ENCODE results near the gene SHD. TPM values are rescaled to one million over a fixed set of nuclear protein-coding genes. Genes with fewer than 3 reads are reported as not detected.
"Not testable (repeated sequence)": the region's sequence is repeated elsewhere in the genome, so short reads cannot be mapped to it uniquely, and the experiment has no call there.

SHD gene
- total and polyA plus RNA-seq, 7 donors = 18.8 to 84.7 (median 68.0) TPM; not detected in 4

DNA sequence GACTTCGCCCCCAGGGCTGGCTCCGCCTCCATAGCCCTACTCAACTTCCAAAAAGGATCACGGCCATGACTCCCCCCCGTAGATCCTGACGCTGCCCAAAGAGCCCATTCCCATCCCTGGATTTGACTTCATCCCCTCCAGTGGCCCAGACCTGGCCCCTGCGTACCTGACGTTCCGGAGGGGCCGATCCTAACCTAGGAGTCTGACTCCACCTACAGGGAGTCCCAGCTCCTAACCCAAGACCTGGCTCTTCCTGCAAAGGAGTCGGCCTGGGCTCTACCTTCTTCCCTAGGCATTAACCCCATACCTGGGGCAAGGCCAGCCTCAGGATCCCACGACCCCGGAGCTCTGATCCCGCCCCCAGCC, 48.8 kb downstream of the SHD start:
- no peaks in the 10 kb centered on the region for H3K9me3 ChIP-seq
- intact Hi-C loops (cut with DNase I) = loop anchor here (5.0 kb wide), 2 partner anchors 74 to 81 kb away; partner anchors contain the start of genes CHAF1A, SH3GL1 and YJU2
- peaks cover 6 to 38% (median 13%) of the 10 kb centered on the region in 3 donors for H3K27me3 ChIP-seq
- no peaks in the 10 kb centered on the region for H3K36me3 ChIP-seq
- TF ChIP-seq CTCF (IDR thresholded peaks at IDR 0.05) = no peak
- TF ChIP-seq POLR2A (IDR thresholded peaks at IDR 0.05) = no peak
- TF ChIP-seq EP300 (IDR thresholded peaks at IDR 0.05) = no peak
- no peak for TF ChIP-seq POLR2AphosphoS5 (IDR thresholded peaks at IDR 0.05)
- 23 to 70% methylated on average over 13 of the region's 13 CpGs for WGBS, 2 donors
- no peak for DNase-seq
- peak overlapping the region; percentile 21 to 42 (median 28) for H3K4me3 ChIP-seq
- H3K27ac ChIP-seq = peak overlapping the region in 1 of 4 donors; percentile 60
- peaks cover 0 to 27% (median 20%) of the 10 kb centered on the region in 4 donors for H3K4me1 ChIP-seq

DNA sequence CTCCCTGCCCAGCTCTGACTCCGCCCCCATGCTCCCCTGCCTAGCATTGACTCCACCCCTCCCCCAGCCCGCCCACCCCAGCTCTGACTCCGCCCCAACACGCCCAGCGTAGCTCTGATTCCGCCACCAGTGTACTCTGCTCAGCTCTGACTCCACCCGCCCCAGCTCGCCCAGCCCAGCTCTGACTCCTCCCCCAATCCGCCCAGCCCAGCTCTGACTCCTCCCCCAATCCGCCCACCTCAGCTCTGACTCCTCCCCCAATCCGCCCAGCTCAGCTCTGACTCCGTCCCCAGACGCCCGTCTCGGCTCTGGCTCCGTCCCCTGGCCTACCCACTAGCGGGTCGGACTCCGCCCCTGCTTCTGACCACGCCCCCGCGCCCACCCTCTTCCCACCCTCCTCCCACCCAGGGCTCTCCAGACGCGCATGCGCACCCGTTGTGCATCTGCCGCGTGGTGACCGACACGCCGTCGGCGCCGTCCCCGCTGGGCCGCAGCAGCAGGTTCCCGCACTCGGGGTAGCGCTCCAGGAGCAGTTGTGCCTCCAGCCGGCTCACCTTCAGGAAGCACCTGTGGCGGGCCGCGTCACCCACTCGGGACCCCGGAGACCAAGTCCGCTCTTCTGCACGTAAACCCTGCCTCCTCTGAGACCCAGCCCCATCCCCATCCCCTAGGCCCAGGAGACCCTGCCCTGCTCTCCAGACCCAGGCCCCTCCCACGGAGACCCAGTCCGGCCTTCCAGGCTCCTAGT, 49.4 kb downstream of the SHD start:
- intact Hi-C loops (cut with DNase I) = loop anchor here (5.0 kb wide), 2 partner anchors 74 to 81 kb away; partner anchors contain the start of genes CHAF1A, SH3GL1 and YJU2
- H3K4me1 ChIP-seq = peaks cover 0 to 27% (median 20%) of the 10 kb centered on the region in 4 donors
- peak; percentile 99 for DNase-seq
- H3K27ac ChIP-seq = peak overlapping the region in 2 of 4 donors; percentile 2 to 60
- no peaks in the 10 kb centered on the region for H3K36me3 ChIP-seq
- peak overlapping the region; percentile 21 to 44 (median 33) for H3K4me3 ChIP-seq
- no peaks in the 10 kb centered on the region for H3K9me3 ChIP-seq
- peaks cover 6 to 38% (median 13%) of the 10 kb centered on the region in 3 donors for H3K27me3 ChIP-seq
- 3 to 69% methylated on average over 49 of the region's 49 CpGs for WGBS, 2 donors
- TF ChIP-seq EP300 (IDR thresholded peaks at IDR 0.05) = no peak
- peak in 2 of 4 donors; percentile 48 to 50 for TF ChIP-seq POLR2AphosphoS5 (IDR thresholded peaks at IDR 0.05)
- no peak for TF ChIP-seq POLR2A (IDR thresholded peaks at IDR 0.05)

GRCh38 chr19:4328991-4329681, 50.1 kb downstream of the SHD start:
- intact Hi-C loops (cut with DNase I) = loop anchor here (5.0 kb wide), 2 partner anchors 73 to 82 kb away; partner anchors contain the start of genes CHAF1A, SH3GL1 and YJU2

DNA sequence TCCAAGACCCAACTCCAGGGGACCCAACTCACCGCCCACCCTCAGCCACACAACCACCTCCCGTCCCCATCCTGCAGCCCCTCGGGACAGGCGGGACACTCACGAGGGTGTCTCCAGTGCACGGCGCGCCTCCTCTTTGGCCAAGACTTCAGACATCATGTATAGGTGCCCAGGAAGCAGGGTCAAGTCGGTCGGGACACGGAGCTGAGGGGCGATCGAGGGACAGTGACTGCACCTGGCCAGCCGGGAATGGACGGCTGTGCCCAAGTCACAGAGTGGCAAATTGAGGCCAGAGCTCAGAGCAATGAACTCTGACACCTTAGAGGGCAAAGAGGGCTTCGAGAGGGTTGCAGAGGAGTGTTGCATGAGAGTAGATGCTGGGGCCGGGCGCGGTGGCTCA, 50.8 kb downstream of the SHD start:
- Histone ChIP-seq H3K27me3 (peaks cover 6 to 38% (median 13%) of the 10 kb centered on the region in 3 donors), H3K36me3 (no peaks in the 10 kb centered on the region), H3K4me3 (no peak overlapping the region), H3K27ac (no peak overlapping the region), H3K4me1 (peaks cover 0 to 27% (median 20%) of the 10 kb centered on the region in 4 donors), H3K9me3 (no peaks in the 10 kb centered on the region)
- no peak for TF ChIP-seq EP300 (IDR thresholded peaks at IDR 0.05)
- no peak for TF ChIP-seq POLR2A (IDR thresholded peaks at IDR 0.05)
- intact Hi-C loops (cut with DNase I) = loop anchor here (5.0 kb wide), 2 partner anchors 72 to 83 kb away; partner anchors contain the start of genes CHAF1A, SH3GL1 and YJU2
- DNase-seq = no peak
- WGBS, 2 donors = 97% methylated on average over 19 of the region's 19 CpGs

More at GRCh38 chr19:4328991-4329681, 50.1 kb downstream of the SHD start:
- H3K4me1 ChIP-seq = peaks cover 0 to 27% (median 20%) of the 10 kb centered on the region in 4 donors
- H3K4me3 ChIP-seq = peak overlapping the region in 3 of 4 donors; percentile 31 to 44 (median 34)
- 53 to 86% methylated on average over 35 of the region's 35 CpGs for WGBS, 2 donors
- H3K36me3 ChIP-seq, H3K9me3 ChIP-seq, DNase-seq: not testable (repeated sequence)
- H3K27ac ChIP-seq = peak overlapping the region in 1 of 4 donors; percentile 2
- H3K27me3 ChIP-seq = peaks cover 6 to 38% (median 13%) of the 10 kb centered on the region in 3 donors

DNA sequence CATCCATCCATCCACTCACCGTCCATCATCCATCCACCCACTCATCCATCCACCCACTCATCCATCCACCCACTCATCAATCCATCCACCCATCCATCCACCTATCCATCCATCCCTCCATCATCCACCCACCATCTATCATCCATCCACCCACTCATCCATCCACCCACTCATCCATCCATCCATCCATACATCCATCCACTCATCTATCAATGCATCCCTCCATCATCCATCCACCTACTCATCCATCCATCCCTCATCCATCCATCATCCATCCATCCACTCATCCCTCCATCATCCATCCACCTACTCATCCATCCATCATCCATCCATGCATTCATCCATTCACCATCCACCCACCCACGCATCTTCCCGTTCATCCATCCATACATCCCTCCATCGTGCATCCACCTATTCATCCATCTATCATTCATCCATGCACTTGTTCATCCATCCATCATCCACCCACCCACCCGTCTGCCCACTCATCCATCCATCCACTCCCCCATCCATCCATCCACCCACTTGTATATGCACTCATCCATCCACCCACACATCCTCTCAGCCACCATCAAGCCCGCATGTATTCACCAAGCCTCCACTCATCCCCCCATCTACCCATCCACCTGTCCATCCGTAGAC, 56.0 kb downstream of the SHD start:
- H3K27ac ChIP-seq = no peak overlapping the region
- no peaks in the 10 kb centered on the region for H3K36me3 ChIP-seq
- 95 to 96% methylated on average over 7 of the region's 7 CpGs for WGBS, 2 donors
- no peak for DNase-seq
- H3K4me3 ChIP-seq = no peak overlapping the region
- intact Hi-C loops (cut with DNase I) = no loop called here
- TF ChIP-seq POLR2AphosphoS5 (IDR thresholded peaks at IDR 0.05) (no peak), POLR2A (IDR thresholded peaks at IDR 0.05) (no peak), EP300 (IDR thresholded peaks at IDR 0.05) (no peak), CTCF (IDR thresholded peaks at IDR 0.05) (no peak)
- no peaks in the 10 kb centered on the region for H3K9me3 ChIP-seq
- peaks cover 0 to 11% (median 5%) of the 10 kb centered on the region in 4 donors for H3K4me1 ChIP-seq
- H3K27me3 ChIP-seq = no peaks in the 10 kb centered on the region
